HS-5 (cell line): ENCODE data around the gene MINDY3.
"Not testable (repeated sequence)": the region's sequence is repeated elsewhere in the genome, so short reads cannot be mapped to it uniquely, and the experiment has no call there.

ENCODE experiments used
- DNase-seq: peaks from one replicate; pipeline ENCODE4 v3.0.0-alpha.2; 2012; ENCODE audit warnings: low read depth

MINDY3 gene

GRCh38 chr10:15856328-15857015 is 3.8 kb downstream of the MINDY3 start:
- DNase-seq: no peak

GRCh38 chr10:15853800-15854199 is 6.5 kb downstream of the MINDY3 start:
- DNase-seq: no peak

GRCh38 chr10:15852111-15852557 is 8.2 kb downstream of the MINDY3 start:
- no peak for DNase-seq

- not testable (repeated sequence) for DNase-seq
Measured at GRCh38 chr10:15850337-15850978, 9.8 kb downstream of the MINDY3 start.

- no peak for DNase-seq
Measured at GRCh38 chr10:15849316-15849715, 11.0 kb downstream of the MINDY3 start.

GRCh38 chr10:15847481-15847880 is 12.8 kb downstream of the MINDY3 start:
- no peak for DNase-seq

GRCh38 chr10:15844517-15844916 is 15.8 kb downstream of the MINDY3 start:
- no peak for DNase-seq

GRCh38 chr10:15843695-15844094 is 16.6 kb downstream of the MINDY3 start:
- DNase-seq: no peak

GRCh38 chr10:15842556-15843169 is 17.6 kb downstream of the MINDY3 start:
- no peak for DNase-seq

- no peak for DNase-seq
Measured at GRCh38 chr10:15841696-15842095, 18.6 kb downstream of the MINDY3 start.

GRCh38 chr10:15836807-15837206 is 23.5 kb downstream of the MINDY3 start:
- DNase-seq: no peak

- no peak for DNase-seq
Measured at GRCh38 chr10:15829495-15829894, 30.8 kb downstream of the MINDY3 start.

- no peak for DNase-seq
Measured at GRCh38 chr10:15824498-15824897, 35.8 kb downstream of the MINDY3 start.

GRCh38 chr10:15822131-15822530 is 38.2 kb downstream of the MINDY3 start:
- no peak for DNase-seq

- no peak for DNase-seq
Measured at GRCh38 chr10:15821046-15821683, 39.1 kb downstream of the MINDY3 start.

GRCh38 chr10:15817409-15818046 is 42.8 kb downstream of the MINDY3 start:
- DNase-seq: no peak

GRCh38 chr10:15815242-15815885 is 44.9 kb downstream of the MINDY3 start:
- DNase-seq: no peak

- DNase-seq: no peak
Measured at GRCh38 chr10:15814565-15814964, 45.7 kb downstream of the MINDY3 start.

- DNase-seq: no peak
Measured at GRCh38 chr10:15813415-15813814, 46.9 kb downstream of the MINDY3 start.

- no peak for DNase-seq
Measured at GRCh38 chr10:15809450-15809849, 50.9 kb downstream of the MINDY3 start.

- DNase-seq: no peak
Measured at GRCh38 chr10:15808204-15808797, 52.0 kb downstream of the MINDY3 start.
